ENCODE measurements around the gene SYNPO2. TPM values are rescaled to one million over a fixed set of nuclear protein-coding genes. Genes with fewer than 3 reads are reported as not detected.

The SYNPO2 gene
- total RNA-seq, 1 experiment from 2014 or later = 0.28 TPM

DNA sequence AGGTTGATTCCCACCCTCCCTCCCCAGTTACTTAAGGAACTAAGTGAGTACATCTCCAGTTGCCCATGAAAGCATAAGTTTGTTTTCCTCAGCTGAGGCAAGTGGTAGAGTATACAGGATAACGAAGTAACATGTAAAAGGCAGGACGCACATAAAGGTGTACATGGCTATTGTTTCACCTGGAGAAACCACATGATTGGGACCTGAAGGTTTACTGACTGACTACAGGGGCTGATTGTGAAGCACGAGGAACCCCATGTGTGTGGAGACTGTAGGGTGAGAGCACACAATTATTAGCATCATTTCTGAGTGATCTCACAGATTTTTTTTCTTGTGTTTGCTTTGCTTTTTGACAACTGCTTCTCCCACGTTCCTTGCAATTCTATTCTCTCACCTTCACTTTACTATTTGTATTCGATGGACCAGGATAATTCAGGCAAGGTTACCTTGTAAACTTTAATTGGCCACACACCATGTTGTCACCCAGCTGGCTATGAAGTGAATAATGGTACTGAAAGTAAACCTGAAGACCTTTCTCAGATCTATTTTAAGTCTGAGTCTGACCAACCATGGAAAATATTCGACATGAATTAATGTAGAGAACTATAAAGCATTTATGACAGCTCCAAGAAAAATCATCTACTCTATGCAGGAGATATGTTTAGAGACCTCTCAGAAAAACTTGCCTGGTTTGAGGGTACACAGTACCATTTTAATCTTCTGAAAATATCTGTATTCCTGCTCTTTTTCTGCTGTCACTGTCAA is 144.4 kb downstream of the SYNPO2 start:
- ChIA-PET POLR2A (no interaction called here), CTCF (no interaction called here)
- no peak for ATAC-seq
- TF ChIP-seq SIN3A (IDR thresholded peaks at IDR 0.05; ENCODE audit: borderline replicate concordance, insufficient read depth, low read depth, low read length) = no peak
- TF ChIP-seq TCF7L2 (IDR thresholded peaks at IDR 0.05; ENCODE audit: low read depth, low read length) = no peak
- TF ChIP-seq, protein P1, sequence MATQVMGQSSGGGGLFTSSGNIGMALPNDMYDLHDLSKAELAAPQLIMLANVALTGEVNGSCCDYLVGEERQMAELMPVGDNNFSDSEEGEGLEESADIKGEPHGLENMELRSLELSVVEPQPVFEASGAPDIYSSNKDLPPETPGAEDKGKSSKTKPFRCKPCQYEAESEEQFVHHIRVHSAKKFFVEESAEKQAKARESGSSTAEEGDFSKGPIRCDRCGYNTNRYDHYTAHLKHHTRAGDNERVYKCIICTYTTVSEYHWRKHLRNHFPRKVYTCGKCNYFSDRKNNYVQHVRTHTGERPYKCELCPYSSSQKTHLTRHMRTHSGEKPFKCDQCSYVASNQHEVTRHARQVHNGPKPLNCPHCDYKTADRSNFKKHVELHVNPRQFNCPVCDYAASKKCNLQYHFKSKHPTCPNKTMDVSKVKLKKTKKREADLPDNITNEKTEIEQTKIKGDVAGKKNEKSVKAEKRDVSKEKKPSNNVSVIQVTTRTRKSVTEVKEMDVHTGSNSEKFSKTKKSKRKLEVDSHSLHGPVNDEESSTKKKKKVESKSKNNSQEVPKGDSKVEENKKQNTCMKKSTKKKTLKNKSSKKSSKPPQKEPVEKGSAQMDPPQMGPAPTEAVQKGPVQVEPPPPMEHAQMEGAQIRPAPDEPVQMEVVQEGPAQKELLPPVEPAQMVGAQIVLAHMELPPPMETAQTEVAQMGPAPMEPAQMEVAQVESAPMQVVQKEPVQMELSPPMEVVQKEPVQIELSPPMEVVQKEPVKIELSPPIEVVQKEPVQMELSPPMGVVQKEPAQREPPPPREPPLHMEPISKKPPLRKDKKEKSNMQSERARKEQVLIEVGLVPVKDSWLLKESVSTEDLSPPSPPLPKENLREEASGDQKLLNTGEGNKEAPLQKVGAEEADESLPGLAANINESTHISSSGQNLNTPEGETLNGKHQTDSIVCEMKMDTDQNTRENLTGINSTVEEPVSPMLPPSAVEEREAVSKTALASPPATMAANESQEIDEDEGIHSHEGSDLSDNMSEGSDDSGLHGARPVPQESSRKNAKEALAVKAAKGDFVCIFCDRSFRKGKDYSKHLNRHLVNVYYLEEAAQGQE (IDR thresholded peaks at IDR 0.05; ENCODE audit: insufficient read depth in 1 of 2, low read depth in 2 of 2, low read length in 1 of 2) = no peak
- TF ChIP-seq, protein P2, sequence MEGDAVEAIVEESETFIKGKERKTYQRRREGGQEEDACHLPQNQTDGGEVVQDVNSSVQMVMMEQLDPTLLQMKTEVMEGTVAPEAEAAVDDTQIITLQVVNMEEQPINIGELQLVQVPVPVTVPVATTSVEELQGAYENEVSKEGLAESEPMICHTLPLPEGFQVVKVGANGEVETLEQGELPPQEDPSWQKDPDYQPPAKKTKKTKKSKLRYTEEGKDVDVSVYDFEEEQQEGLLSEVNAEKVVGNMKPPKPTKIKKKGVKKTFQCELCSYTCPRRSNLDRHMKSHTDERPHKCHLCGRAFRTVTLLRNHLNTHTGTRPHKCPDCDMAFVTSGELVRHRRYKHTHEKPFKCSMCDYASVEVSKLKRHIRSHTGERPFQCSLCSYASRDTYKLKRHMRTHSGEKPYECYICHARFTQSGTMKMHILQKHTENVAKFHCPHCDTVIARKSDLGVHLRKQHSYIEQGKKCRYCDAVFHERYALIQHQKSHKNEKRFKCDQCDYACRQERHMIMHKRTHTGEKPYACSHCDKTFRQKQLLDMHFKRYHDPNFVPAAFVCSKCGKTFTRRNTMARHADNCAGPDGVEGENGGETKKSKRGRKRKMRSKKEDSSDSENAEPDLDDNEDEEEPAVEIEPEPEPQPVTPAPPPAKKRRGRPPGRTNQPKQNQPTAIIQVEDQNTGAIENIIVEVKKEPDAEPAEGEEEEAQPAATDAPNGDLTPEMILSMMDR (IDR thresholded peaks at IDR 0.05) = no peak
- TF ChIP-seq POLR2AphosphoS5 (IDR thresholded peaks at IDR 0.05; ENCODE audit: low read depth, low read length) = no peak
- Histone ChIP-seq H3K36me3 (ENCODE audit: control insufficient read depth, insufficient read depth, low read length) (no peaks in the 10 kb centered on the region), H3K4me1 (ENCODE audit: control insufficient read depth, insufficient read depth, low read length) (no peaks in the 10 kb centered on the region), H3K27ac (ENCODE audit: low read length) (no peak overlapping the region), H3K4me3 (ENCODE audit: low read depth in 2 of 2, low read length in 2 of 2) (no peak overlapping the region), H3K27me3 (ENCODE audit: control insufficient read depth, insufficient read depth, low read length) (no peaks in the 10 kb centered on the region), H3K9me3 (ENCODE audit: control insufficient read depth, insufficient read depth, low read depth, low read length) (no peaks in the 10 kb centered on the region)
- no TSS peak for BruUV-seq (replicated peaks)
- in situ Hi-C loops (cut with HindIII; ENCODE audit: low pct_unique_long_range_greater_than_20kb, low sequenced_read_pairs) (no loop called here), intact Hi-C loops (cut with micrococcal nuclease; ENCODE audit: unreplicated experiment) (no loop called here)
- no peak for DNase-seq (ENCODE audit: low read depth, low spot score)

DNA sequence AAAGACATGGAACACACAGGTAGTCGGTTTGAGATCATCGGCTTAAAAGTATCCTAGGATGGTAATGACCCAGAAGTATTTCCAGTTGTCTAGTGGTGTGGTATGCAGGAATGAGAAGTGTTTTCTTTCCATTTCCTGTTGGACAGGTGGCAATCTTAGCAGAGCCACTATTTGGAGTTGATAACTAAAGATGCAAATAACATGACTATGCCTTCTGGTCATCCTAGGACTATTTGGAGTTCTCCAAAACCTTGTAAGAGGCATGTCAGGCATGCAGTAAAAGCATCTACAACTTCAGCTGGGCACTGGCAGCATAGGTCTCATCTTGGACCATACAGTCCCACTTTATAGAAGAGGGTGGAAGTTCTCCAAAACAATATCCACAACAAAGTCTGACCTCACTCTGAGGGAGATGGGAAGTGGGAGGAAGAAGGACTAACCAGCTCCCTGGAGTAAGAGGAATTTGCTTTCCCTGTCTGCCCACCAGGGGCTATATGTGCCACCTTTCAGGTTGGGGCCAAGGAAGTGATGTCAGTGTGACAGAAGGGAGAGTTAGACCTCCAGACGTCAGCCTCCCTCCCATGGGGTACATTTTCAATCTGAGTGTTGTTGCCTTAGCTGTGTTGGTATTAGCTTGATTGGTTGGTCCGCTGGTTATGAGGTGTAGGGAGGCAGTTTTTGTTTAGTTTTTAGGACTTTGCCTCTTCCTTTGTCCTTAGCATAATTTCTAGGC is 145.8 kb downstream of the SYNPO2 start:
- DNase-seq (ENCODE audit: low read depth, low spot score) = no peak
- TF ChIP-seq TCF7L2 (IDR thresholded peaks at IDR 0.05; ENCODE audit: low read depth, low read length) (no peak), POLR2AphosphoS5 (IDR thresholded peaks at IDR 0.05; ENCODE audit: low read depth, low read length) (no peak), SIN3A (IDR thresholded peaks at IDR 0.05; ENCODE audit: borderline replicate concordance, insufficient read depth, low read depth, low read length) (no peak)
- TF ChIP-seq, protein P1 (IDR thresholded peaks at IDR 0.05; ENCODE audit: insufficient read depth in 1 of 2, low read depth in 2 of 2, low read length in 1 of 2) = no peak
- TF ChIP-seq, protein P2 (IDR thresholded peaks at IDR 0.05) = no peak
- Histone ChIP-seq H3K27ac (ENCODE audit: low read length) (no peak overlapping the region), H3K4me3 (ENCODE audit: low read depth in 2 of 2, low read length in 2 of 2) (no peak overlapping the region), H3K27me3 (ENCODE audit: control insufficient read depth, insufficient read depth, low read length) (no peaks in the 10 kb centered on the region), H3K9me3 (ENCODE audit: control insufficient read depth, insufficient read depth, low read depth, low read length) (no peaks in the 10 kb centered on the region), H3K36me3 (ENCODE audit: control insufficient read depth, insufficient read depth, low read length) (no peaks in the 10 kb centered on the region), H3K4me1 (ENCODE audit: control insufficient read depth, insufficient read depth, low read length) (no peaks in the 10 kb centered on the region)
- no TSS peak for BruUV-seq (replicated peaks)
- intact Hi-C loops (cut with micrococcal nuclease; ENCODE audit: unreplicated experiment) = no loop called here
- ATAC-seq = no peak
- in situ Hi-C loops (cut with HindIII; ENCODE audit: low pct_unique_long_range_greater_than_20kb, low sequenced_read_pairs) = no loop called here
- CTCF ChIA-PET = interaction anchor here (0.6 kb wide), 1 partner anchor 178 kb away, joined by 3 read pairs; the partner anchor contains the start of gene USP53
- POLR2A ChIA-PET = no interaction called here
